ENCODE data around the gene CADM1. TPM values are rescaled to one million over a fixed set of nuclear protein-coding genes. Genes with fewer than 3 reads are reported as not detected.
A peak's percentile ranks its signal among the peaks of the same experiment; 100 is the strongest.

Gene CADM1
- total and polyA plus RNA-seq, 2 experiments from 2014 or later, result 16.5 to 18.0 TPM

DNA sequence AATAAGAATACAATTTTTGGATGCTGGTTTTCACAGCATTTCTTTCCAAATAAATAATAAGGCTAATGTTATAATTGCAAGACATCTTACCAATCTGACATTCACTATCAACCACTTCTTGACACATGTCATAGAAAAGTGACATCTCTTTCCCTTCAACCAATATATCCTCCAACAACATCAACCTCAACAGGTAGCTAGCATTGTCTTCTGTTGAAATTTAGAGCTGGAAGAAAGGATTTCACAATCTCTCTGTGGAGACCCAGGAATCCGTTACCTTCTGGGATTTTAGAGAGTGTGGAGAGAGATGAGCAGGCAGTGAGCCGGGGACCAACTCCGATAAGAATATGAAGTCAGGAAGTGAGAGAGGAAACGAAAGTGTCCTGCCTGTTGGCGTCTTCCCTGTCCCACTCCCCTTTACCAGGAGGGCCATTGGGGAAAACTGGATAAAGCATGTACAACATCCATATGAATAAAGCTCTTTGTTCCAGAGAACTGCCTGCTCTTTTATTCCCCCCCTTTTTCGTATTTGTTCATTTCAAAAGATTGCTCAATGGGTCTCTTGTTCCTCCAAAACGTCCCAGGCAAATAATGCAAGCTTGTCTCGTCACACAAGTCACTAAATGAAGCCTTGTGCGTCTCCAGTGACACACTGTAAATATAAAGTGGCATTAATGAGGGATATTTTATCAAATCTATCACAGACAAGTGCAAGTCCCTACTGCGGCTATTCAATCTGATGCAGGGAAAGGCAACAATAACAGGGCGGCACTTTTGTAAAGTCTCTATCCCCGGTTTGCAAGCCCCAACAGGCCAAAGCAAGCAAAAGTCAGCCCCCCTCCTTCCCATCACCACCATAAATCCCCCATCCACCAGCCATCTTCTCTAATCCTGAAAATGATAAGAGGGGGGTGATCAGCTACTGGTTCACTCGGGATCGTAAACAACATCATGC lies 3.4 kb downstream of the CADM1 start:
- DNase-seq (ENCODE audit: low spot score), result peak; percentile 27
- Histone ChIP-seq H4K20me1 (replicated peaks; ENCODE audit: insufficient read depth) (peaks cover 20% of the 10 kb centered on the region), H3K27ac (ENCODE audit: low read depth) (no peak overlapping the region), H2AFZ (no peak overlapping the region), H3F3A (replicated peaks; ENCODE audit: low read depth) (peaks cover 2% of the 10 kb centered on the region; the same call in 1 of the 2 replicates), H3K9me2 (ENCODE audit: insufficient read depth) (no peaks in the 10 kb centered on the region), H3K27me3 (ENCODE audit: insufficient read depth) (peaks cover 61% of the 10 kb centered on the region), H3K4me1 (ENCODE audit: insufficient read depth) (peaks cover 51% of the 10 kb centered on the region), H3K4me2 (peak overlapping the region; percentile 95), H3K4me3 (peak overlapping the region; percentile 74), H3K36me3 (ENCODE audit: insufficient read depth) (no peaks in the 10 kb centered on the region), H3K79me2 (replicated peaks; ENCODE audit: insufficient read depth) (peaks cover 4% of the 10 kb centered on the region; the same call in 1 of the 2 replicates)
- H3K36me3 Mint-ChIP-seq (ENCODE audit: low read depth), result no peaks in the 10 kb centered on the region
- H3K4me1 Mint-ChIP-seq, result peaks cover 32% of the 10 kb centered on the region
- H3K4me3 Mint-ChIP-seq, result no peak overlapping the region
- peaks cover 18% of the 10 kb centered on the region for H3K27me3 Mint-ChIP-seq (ENCODE audit: insufficient read depth, low read depth, poor library complexity)
- H3K27ac Mint-ChIP-seq, result no peak overlapping the region
- H3K9me3 Mint-ChIP-seq, result no peaks in the 10 kb centered on the region
- TF ChIP-seq EZH2 (IDR thresholded peaks at IDR 0.05; ENCODE audit: low read depth, unreplicated experiment), result peak; percentile 66
- TF ChIP-seq, protein P1, sequence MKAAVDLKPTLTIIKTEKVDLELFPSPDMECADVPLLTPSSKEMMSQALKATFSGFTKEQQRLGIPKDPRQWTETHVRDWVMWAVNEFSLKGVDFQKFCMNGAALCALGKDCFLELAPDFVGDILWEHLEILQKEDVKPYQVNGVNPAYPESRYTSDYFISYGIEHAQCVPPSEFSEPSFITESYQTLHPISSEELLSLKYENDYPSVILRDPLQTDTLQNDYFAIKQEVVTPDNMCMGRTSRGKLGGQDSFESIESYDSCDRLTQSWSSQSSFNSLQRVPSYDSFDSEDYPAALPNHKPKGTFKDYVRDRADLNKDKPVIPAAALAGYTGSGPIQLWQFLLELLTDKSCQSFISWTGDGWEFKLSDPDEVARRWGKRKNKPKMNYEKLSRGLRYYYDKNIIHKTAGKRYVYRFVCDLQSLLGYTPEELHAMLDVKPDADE (IDR thresholded peaks at IDR 0.05), result no peak
- no peak for ATAC-seq

DNA sequence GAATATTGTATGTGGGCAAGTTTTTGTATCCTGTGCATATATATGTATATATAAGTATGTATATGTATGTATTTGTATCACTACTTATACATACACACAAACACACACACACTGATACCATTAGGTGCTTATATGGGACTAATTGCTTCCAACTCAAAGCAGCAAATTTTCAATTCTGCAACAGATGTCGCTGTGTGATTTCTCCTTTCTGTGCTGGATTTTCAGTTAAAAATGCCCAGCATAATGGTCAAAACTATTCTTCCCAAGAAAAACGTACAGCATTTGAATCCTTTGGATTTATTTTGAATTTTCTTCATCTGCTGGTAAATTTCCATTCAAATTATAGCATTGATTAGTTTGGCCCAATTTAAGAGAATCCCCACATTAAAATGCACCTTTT lies 4.3 kb downstream of the CADM1 start:
- ATAC-seq, result no peak
- no peak overlapping the region for H3K4me2 ChIP-seq
- peak; percentile 23 for TF ChIP-seq EZH2 (IDR thresholded peaks at IDR 0.05; ENCODE audit: low read depth, unreplicated experiment)
- TF ChIP-seq STAT1 (IDR thresholded peaks at IDR 0.05; ENCODE audit: unreplicated experiment), result no peak
- peaks cover 1% of the 10 kb centered on the region; the same call in 1 of the 2 replicates for H3F3A ChIP-seq (replicated peaks; ENCODE audit: low read depth)
- Mint-ChIP-seq H3K4me3 (no peak overlapping the region), H3K4me1 (peaks cover 26% of the 10 kb centered on the region), H3K27me3 (ENCODE audit: insufficient read depth, low read depth, poor library complexity) (peaks cover 12% of the 10 kb centered on the region), H3K36me3 (ENCODE audit: low read depth) (no peaks in the 10 kb centered on the region), H3K9me3 (no peaks in the 10 kb centered on the region), H3K27ac (no peak overlapping the region)
- no peaks in the 10 kb centered on the region for H3K36me3 ChIP-seq (ENCODE audit: insufficient read depth)
- peaks cover 4% of the 10 kb centered on the region; the same call in 1 of the 2 replicates for H3K79me2 ChIP-seq (replicated peaks; ENCODE audit: insufficient read depth)
- DNase-seq (ENCODE audit: low spot score), result no peak
- no peak overlapping the region for H2AFZ ChIP-seq
- H3K4me1 ChIP-seq (ENCODE audit: insufficient read depth), result peaks cover 46% of the 10 kb centered on the region
- no peak overlapping the region for H3K27ac ChIP-seq (ENCODE audit: low read depth)
- no peak overlapping the region for H3K4me3 ChIP-seq
- no peaks in the 10 kb centered on the region for H3K9me2 ChIP-seq (ENCODE audit: insufficient read depth)
- peaks cover 56% of the 10 kb centered on the region for H3K27me3 ChIP-seq (ENCODE audit: insufficient read depth)
- H4K20me1 ChIP-seq (replicated peaks; ENCODE audit: insufficient read depth), result peaks cover 20% of the 10 kb centered on the region

GRCh38 chr11:115499241-115499799 lies 4.9 kb downstream of the CADM1 start:
- Mint-ChIP-seq H3K4me3 (no peak overlapping the region), H3K27ac (no peak overlapping the region), H3K9me3 (no peaks in the 10 kb centered on the region), H3K4me1 (peaks cover 26% of the 10 kb centered on the region), H3K36me3 (ENCODE audit: low read depth) (no peaks in the 10 kb centered on the region), H3K27me3 (ENCODE audit: insufficient read depth, low read depth, poor library complexity) (peaks cover 10% of the 10 kb centered on the region)
- Histone ChIP-seq H3K27ac (ENCODE audit: low read depth) (no peak overlapping the region), H2AFZ (no peak overlapping the region), H4K20me1 (replicated peaks; ENCODE audit: insufficient read depth) (peaks cover 20% of the 10 kb centered on the region), H3K79me2 (replicated peaks; ENCODE audit: insufficient read depth) (peaks cover 4% of the 10 kb centered on the region; the same call in 1 of the 2 replicates), H3K9me2 (ENCODE audit: insufficient read depth) (no peaks in the 10 kb centered on the region), H3K4me3 (no peak overlapping the region), H3K4me1 (ENCODE audit: insufficient read depth) (peaks cover 46% of the 10 kb centered on the region), H3K4me2 (no peak overlapping the region), H3F3A (replicated peaks; ENCODE audit: low read depth) (no peaks in the 10 kb centered on the region; the same call in 1 of the 2 replicates), H3K36me3 (ENCODE audit: insufficient read depth) (no peaks in the 10 kb centered on the region), H3K27me3 (ENCODE audit: insufficient read depth) (peaks cover 56% of the 10 kb centered on the region)
- DNase-seq (ENCODE audit: low spot score) (no peak), ATAC-seq (no peak)
- TF ChIP-seq, protein P2, sequence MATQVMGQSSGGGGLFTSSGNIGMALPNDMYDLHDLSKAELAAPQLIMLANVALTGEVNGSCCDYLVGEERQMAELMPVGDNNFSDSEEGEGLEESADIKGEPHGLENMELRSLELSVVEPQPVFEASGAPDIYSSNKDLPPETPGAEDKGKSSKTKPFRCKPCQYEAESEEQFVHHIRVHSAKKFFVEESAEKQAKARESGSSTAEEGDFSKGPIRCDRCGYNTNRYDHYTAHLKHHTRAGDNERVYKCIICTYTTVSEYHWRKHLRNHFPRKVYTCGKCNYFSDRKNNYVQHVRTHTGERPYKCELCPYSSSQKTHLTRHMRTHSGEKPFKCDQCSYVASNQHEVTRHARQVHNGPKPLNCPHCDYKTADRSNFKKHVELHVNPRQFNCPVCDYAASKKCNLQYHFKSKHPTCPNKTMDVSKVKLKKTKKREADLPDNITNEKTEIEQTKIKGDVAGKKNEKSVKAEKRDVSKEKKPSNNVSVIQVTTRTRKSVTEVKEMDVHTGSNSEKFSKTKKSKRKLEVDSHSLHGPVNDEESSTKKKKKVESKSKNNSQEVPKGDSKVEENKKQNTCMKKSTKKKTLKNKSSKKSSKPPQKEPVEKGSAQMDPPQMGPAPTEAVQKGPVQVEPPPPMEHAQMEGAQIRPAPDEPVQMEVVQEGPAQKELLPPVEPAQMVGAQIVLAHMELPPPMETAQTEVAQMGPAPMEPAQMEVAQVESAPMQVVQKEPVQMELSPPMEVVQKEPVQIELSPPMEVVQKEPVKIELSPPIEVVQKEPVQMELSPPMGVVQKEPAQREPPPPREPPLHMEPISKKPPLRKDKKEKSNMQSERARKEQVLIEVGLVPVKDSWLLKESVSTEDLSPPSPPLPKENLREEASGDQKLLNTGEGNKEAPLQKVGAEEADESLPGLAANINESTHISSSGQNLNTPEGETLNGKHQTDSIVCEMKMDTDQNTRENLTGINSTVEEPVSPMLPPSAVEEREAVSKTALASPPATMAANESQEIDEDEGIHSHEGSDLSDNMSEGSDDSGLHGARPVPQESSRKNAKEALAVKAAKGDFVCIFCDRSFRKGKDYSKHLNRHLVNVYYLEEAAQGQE (IDR thresholded peaks at IDR 0.05; ENCODE audit: unreplicated experiment), result no peak
- TF ChIP-seq STAT1 (IDR thresholded peaks at IDR 0.05; ENCODE audit: unreplicated experiment) (no peak), ZNF331 (CRISPR knock-in tag; IDR thresholded peaks at IDR 0.05; ENCODE audit: low read depth) (no peak), JUNB (IDR thresholded peaks at IDR 0.05; ENCODE audit: unreplicated experiment) (no peak)
